Thymus (tissue), 11 donors: ENCODE results near the gene RALY. TPM values are rescaled to one million over a fixed set of nuclear protein-coding genes. Genes with fewer than 3 reads are reported as not detected.

ENCODE experiments used
- DNase-seq, 9 donors: peaks; one replicate each; pipeline ENCODE4 v3.0.0-alpha.2; 2013; ENCODE audit warnings: low spot score in 9 of 9, low read depth in 6 of 9, missing footprints in 1 of 9
- H3K27ac ChIP-seq, 2 donors: one replicate each; pipeline ENCODE4 v1.5.1; 2013; ENCODE audit warnings: control low read depth in 1 of 2, low read depth in 1 of 2, low read length in 1 of 2, mild to moderate bottlenecking in 1 of 2, moderate library complexity in 1 of 2
- H3K27me3 ChIP-seq, 2 donors: one replicate each; pipeline ENCODE4 v1.5.1; 2013; ENCODE audit warnings: low read length in 1 of 2; ENCODE audit not compliant: control insufficient read depth in 2 of 2, insufficient read depth in 1 of 2
- H3K36me3 ChIP-seq, 2 donors: one replicate each; pipeline ENCODE4 v1.5.1; 2013; ENCODE audit warnings: low read length in 1 of 2, mild to moderate bottlenecking in 1 of 2, moderate library complexity in 1 of 2; ENCODE audit not compliant: control insufficient read depth in 2 of 2, insufficient read depth in 2 of 2
- H3K4me1 ChIP-seq, 2 donors: one replicate each; pipeline ENCODE4 v1.5.1; 2013; ENCODE audit warnings: low read length in 2 of 2; ENCODE audit not compliant: control insufficient read depth in 2 of 2, insufficient read depth in 2 of 2
- H3K4me3 ChIP-seq, 2 donors: one replicate each; pipeline ENCODE4 v1.5.1; 2013; ENCODE audit warnings: low read length in 2 of 2, control low read depth in 1 of 2, mild to moderate bottlenecking in 1 of 2
- H3K9me3 ChIP-seq, 2 donors: one replicate each; pipeline ENCODE4 v1.5.1; 2013; ENCODE audit warnings: low read length in 1 of 2, mild to moderate bottlenecking in 1 of 2; ENCODE audit not compliant: control insufficient read depth in 2 of 2, insufficient read depth in 1 of 2
- WGBS: extraction: QIAGEN DNeasy Blood & Tissue Kit; methylation state at CpG from one replicate; pipeline ENCODE4 v1.1.7; 2013; 5-methylcytosine and 5-hydroxymethylcytosine counted together
- polyA plus RNA-seq: library from polyadenylated mRNA; stranded (reverse); fragments of 200-250 nt; gene quantifications from one replicate; pipeline ENCODE4 v1.2.3, GENCODE V29; 2013
- total RNA-seq: library from RNA; stranded (reverse); fragments of 120-200 nt; gene quantifications from one replicate; pipeline ENCODE4 v1.2.4, GENCODE V29; 2013
- donor health status: healthy.

RALY gene
- total and polyA plus RNA-seq, 2 donors, result 90.2 to 131 TPM

DNA sequence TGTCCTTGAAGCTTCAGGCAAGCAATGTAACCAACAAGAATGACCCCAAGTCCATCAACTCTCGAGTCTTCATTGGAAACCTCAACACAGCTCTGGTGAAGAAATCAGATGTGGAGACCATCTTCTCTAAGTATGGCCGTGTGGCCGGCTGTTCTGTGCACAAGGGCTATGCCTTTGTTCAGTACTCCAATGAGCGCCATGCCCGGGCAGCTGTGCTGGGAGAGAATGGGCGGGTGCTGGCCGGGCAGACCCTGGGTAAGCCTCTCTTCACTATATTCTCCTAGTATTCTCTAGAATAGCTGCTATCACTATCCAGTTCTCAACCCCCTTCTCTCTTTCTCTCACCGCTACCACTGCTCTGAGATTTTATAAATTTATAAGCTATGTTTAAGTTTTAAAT, 78.4 kb downstream of the RALY start:
- Histone ChIP-seq H3K4me1 (peaks cover 3 to 10% of the 10 kb centered on the region in 2 donors), H3K9me3 (no peaks in the 10 kb centered on the region), H3K4me3 (no peak overlapping the region), H3K27me3 (no peaks in the 10 kb centered on the region), H3K36me3 (peaks cover 51 to 61% of the 10 kb centered on the region in 2 donors), H3K27ac (no peak overlapping the region)
- no peak for DNase-seq
- 97% methylated on average over 8 of the region's 8 CpGs for WGBS

DNA sequence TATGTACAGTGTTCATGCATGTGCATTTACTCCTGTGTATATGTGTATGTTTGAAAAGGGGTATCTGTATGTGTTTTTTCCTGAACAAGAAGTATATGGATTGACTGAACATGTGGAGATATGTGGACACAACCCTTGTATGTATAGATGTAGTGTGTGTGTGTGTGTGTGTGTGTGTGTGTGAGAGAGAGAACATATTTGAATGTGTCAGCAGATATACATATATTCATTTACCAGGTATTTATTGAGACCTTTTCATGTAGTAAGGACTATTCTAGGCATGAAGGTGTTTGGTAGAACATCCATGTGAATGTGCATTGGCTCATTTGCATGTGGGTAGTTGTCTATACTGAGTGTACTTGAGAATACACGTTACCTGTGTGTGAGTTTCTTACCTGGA, 79.1 kb downstream of the RALY start:
- DNase-seq, result no peak
- WGBS, result 100% methylated on average over 1 of the region's 1 CpG
- Histone ChIP-seq H3K4me1 (peaks cover 3 to 10% of the 10 kb centered on the region in 2 donors), H3K36me3 (peaks cover 58 to 68% of the 10 kb centered on the region in 2 donors), H3K27me3 (no peaks in the 10 kb centered on the region), H3K4me3 (no peak overlapping the region), H3K27ac (no peak overlapping the region), H3K9me3 (no peaks in the 10 kb centered on the region)

DNA sequence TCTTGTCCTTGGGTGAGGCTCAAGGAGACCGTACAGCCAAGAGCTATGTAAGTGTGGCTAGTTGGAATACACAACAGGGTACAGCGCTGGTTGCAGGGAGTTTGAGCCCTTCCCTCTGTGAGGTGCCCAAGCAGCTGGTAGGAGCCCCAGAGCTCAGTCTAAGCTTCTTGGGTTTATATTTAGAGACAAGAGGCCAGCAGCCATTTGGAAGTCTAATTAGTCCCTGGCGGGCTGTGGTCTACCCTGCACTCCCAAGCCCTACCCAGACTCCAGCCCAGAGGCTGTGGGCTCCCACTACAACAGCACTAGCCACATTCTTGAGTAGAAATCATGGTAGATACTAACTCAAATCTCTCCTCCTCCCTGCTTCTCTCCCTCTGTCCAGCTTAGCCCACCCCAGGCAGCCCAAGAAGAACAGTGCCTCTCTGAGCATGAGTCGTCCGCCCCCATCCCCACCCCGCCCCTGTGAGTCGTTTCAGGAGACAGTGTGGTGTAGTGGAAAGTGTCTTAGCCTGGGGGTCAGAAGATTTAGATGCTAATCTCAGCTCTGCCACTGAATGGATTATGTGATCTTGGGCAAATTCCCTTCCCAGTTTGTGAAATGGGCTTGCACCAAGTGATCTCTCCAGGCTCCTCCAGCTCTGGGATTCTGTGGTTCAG, 80.5 kb downstream of the RALY start:
- DNase-seq, result no peak
- no peaks in the 10 kb centered on the region for H3K9me3 ChIP-seq
- no peak overlapping the region for H3K27ac ChIP-seq
- peaks cover 0 to 4% of the 10 kb centered on the region in 2 donors for H3K4me1 ChIP-seq
- no peaks in the 10 kb centered on the region for H3K27me3 ChIP-seq
- peaks cover 72 to 83% of the 10 kb centered on the region in 2 donors for H3K36me3 ChIP-seq
- H3K4me3 ChIP-seq, result no peak overlapping the region
- 96% methylated on average over 7 of the region's 7 CpGs for WGBS

DNA sequence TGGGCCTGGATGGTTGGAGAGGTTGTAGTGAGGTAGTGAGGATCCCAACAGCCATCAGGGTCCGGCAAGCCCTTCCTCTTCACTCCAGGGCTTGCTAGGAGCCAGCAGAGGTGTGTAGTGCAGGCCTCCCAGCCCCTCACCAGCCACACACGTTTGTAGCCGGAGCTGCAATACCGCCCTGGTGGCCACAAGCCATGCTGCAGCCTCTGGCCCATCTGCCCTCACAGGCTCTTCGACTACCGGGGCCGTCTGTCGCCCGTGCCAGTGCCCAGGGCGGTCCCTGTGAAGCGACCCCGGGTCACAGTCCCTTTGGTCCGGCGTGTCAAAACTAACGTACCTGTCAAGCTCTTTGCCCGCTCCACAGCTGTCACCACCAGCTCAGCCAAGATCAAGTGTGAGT, 81.9 kb downstream of the RALY start:
- no peaks in the 10 kb centered on the region for H3K9me3 ChIP-seq
- H3K4me3 ChIP-seq, result no peak overlapping the region
- WGBS, result 97% methylated on average over 16 of the region's 16 CpGs
- no peaks in the 10 kb centered on the region for H3K27me3 ChIP-seq
- peaks cover 84 to 97% of the 10 kb centered on the region in 2 donors for H3K36me3 ChIP-seq
- H3K4me1 ChIP-seq, result no peaks in the 10 kb centered on the region
- DNase-seq, result no peak
- H3K27ac ChIP-seq, result no peak overlapping the region

DNA sequence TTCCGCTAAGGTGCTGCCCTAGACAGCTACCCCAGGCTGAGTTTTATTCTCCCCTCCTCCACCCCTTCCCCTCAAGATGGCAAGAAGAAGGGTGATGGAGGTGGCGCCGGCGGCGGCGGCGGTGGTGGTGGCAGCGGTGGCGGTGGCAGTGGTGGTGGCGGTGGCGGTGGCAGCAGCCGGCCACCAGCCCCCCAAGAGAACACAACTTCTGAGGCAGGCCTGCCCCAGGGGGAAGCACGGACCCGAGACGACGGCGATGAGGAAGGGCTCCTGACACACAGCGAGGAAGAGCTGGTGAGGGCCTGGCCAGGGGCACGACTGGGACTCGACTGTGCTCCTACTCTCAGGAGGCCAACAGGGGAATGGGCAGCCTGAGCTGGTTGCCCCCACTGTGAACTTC, 83.2 kb downstream of the RALY start:
- Histone ChIP-seq H3K4me3 (no peak overlapping the region), H3K27me3 (no peaks in the 10 kb centered on the region), H3K4me1 (no peaks in the 10 kb centered on the region), H3K9me3 (no peaks in the 10 kb centered on the region), H3K36me3 (peaks cover 93 to 100% of the 10 kb centered on the region in 2 donors), H3K27ac (no peak overlapping the region)
- no peak for DNase-seq
- WGBS, result 96% methylated on average over 20 of the region's 20 CpGs

DNA sequence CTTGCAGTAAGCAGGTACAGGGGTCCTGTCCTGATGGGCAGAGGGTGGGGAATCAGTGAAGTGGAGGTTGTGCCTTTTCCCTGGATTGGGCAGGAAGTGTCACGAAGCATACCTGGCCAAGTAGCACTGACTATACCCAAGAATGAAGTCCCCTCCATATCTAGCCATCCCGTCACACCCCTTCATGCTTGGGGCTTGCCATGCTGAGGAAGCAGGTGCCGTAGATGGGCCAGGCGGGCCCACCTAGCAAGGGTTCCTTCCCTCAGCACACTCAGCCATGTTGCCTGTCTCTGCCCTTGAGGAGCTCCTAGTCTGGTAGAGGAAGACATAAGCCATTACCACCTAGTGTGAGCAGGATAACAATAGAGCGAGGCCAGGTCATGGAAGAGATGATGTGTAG, 84.8 kb downstream of the RALY start:
- WGBS, result 99% methylated on average over 5 of the region's 5 CpGs
- H3K27me3 ChIP-seq, result no peaks in the 10 kb centered on the region
- peaks cover 1 to 3% of the 10 kb centered on the region in 2 donors for H3K4me1 ChIP-seq

DNA sequence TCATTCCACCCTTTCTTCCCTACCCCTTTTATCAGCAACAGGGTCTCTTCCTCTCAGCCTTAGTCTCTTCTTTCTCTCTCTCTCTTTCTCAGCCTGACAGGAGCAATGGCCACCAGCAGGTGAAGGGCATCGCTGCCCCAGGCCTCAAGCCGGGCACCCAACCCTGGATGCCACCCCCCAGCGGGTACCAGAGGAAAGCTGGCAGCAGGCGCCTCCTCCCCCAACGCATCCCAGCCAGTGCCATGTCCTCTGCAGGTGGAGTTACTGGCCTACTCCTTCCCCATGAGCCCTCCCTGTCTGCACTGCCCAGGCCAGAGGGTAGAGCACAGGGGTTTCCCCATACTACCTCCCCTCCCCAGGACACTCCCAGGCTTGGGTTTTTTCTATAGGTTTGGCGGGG, 86.1 kb downstream of the RALY start:
- H3K4me1 ChIP-seq, result peaks cover 3% of the 10 kb centered on the region in 2 donors
- no peak for DNase-seq
- 99% methylated on average over 6 of the region's 6 CpGs for WGBS

More for the DNA sequence above, 84.8 kb downstream of the RALY start:
- H3K4me3 ChIP-seq, result no peak overlapping the region
- H3K27ac ChIP-seq, result no peak overlapping the region
- no peaks in the 10 kb centered on the region for H3K9me3 ChIP-seq
- DNase-seq, result no peak
- peaks cover 94 to 99% of the 10 kb centered on the region in 2 donors for H3K36me3 ChIP-seq

DNA sequence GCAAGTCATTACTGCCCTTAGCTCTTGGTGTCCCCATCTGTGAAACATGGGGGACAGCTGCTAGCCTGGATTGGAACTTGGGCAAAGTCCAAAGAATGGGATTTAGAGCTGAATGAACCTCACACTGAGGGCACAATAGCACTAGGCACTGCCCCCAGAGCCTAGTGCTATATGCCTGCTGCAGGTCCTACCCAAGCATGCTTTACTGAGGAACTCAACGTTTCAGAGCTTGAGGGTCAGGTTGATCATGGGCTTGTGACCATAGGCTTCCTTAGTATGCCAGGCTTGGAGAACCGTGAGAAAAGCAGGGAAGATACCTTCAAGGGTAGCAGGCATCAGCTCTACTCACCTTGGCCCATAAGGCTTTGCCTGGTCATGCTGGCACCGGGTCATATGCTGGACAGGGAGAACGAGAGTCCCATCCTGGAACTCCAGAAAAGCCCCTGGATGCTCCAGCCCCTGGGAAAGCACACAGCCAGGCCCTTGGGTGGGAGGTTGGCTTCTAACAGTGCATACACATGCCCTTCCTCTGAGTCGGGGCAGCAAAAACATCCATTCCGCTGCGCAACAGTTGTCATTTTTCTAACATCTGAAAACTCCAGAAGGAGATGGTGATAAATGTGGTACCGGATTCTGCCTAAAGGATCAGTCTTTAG, 88.6 kb downstream of the RALY start:
- DNase-seq, result no peak
- Histone ChIP-seq H3K4me3 (no peak overlapping the region), H3K9me3 (no peaks in the 10 kb centered on the region), H3K27ac (peak overlapping the region in 1 of 2 donors; percentile 44), H3K36me3 (peaks cover 87 to 96% of the 10 kb centered on the region in 2 donors), H3K4me1 (peaks cover 3% of the 10 kb centered on the region in 2 donors), H3K27me3 (no peaks in the 10 kb centered on the region)
- 98% methylated on average over 8 of the region's 8 CpGs for WGBS

More for the DNA sequence above, 86.1 kb downstream of the RALY start:
- Histone ChIP-seq H3K27ac (no peak overlapping the region), H3K9me3 (no peaks in the 10 kb centered on the region), H3K4me3 (no peak overlapping the region), H3K27me3 (no peaks in the 10 kb centered on the region), H3K36me3 (peaks cover 93 to 99% of the 10 kb centered on the region in 2 donors)

DNA sequence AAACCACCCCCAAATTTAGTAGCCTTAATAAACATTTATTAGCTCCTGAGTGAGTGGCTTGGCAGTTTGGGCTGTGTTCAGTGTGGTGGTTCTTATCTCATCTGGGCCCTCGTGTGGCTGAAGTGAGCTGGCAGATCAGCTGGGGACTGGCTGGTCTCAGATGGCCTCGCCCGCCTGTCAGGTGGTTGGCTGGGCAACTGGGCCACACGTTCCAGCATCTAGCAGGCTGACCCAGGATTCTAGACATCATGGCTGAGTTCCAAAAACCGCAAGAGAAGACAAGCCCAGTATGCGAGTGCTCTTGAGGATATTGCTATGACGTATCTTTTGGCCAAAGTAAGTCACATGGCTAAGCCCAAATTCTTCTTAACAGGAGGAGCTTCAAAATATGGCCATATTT, 89.4 kb downstream of the RALY start:
- no peak overlapping the region for H3K4me3 ChIP-seq
- DNase-seq, result peak in 1 of 9 donors; percentile 13
- H3K4me1 ChIP-seq, result peaks cover 3% of the 10 kb centered on the region in 2 donors
- H3K36me3 ChIP-seq, result peaks cover 86 to 94% of the 10 kb centered on the region in 2 donors
- H3K27me3 ChIP-seq, result no peaks in the 10 kb centered on the region
- WGBS, result 87% methylated on average over 7 of the region's 7 CpGs
- peak overlapping the region in 1 of 2 donors; percentile 20 for H3K27ac ChIP-seq
- H3K9me3 ChIP-seq, result no peaks in the 10 kb centered on the region
